GM20431 (cell line): ENCODE measurements around the gene CDC7.

ENCODE experiments used
- in situ Hi-C: fragments of 300-500 bp; cut with MseI, MboI; formaldehyde crosslinking; loops from one replicate; pipeline ENCODE4 v1.15.0; 2020; ENCODE audit warnings: low sequenced_read_pairs; ENCODE audit not compliant: unreplicated experiment

CDC7 gene

GRCh38 chr1:91568261-91568660 lies 67.6 kb downstream of the CDC7 start:
- in situ Hi-C loops = no loop called here

- in situ Hi-C loops = no loop called here
Observed at GRCh38 chr1:91569411-91570119, 68.9 kb downstream of the CDC7 start.

GRCh38 chr1:91570120-91570448 lies 69.4 kb downstream of the CDC7 start:
- in situ Hi-C loops = no loop called here

- in situ Hi-C loops = no loop called here
Observed at GRCh38 chr1:91572044-91572443, 71.4 kb downstream of the CDC7 start.
